Body of pancreas (tissue), 4 donors: Measurements from ENCODE around the gene BCL2L12. TPM values are rescaled to one million over a fixed set of nuclear protein-coding genes. Genes with fewer than 3 reads are reported as not detected.
"Not testable (repeated sequence)": the region's sequence is repeated elsewhere in the genome, so short reads cannot be mapped to it uniquely, and the experiment has no call there.

Source experiments
- ATAC-seq: fragments of 150-250 bp; one replicate; pipeline ENCODE4 v1.9.1; 2016
- DNase-seq, 4 donors: peaks; one replicate each; pipeline ENCODE4 v3.0.0-alpha.2; 2019
- H3K27ac ChIP-seq, 4 donors: fragments of 200-600 bp; sonication (generic); 1 replicate in 3 of 4; 2 replicates in 1 of 4; pipeline versions ENCODE4 v1.5.1 to v1.6.1; 2016 to 2019; ENCODE audit warnings: mild to moderate bottlenecking in 1 of 4, mixed read lengths in 1 of 4, moderate library complexity in 1 of 4
- H3K27me3 ChIP-seq, 2 donors: fragments of 200-600 bp; sonication (generic); one replicate each; pipeline ENCODE4 v1.6.0; 2016; ENCODE audit warnings: mild to moderate bottlenecking in 1 of 2
- H3K36me3 ChIP-seq, 2 donors: fragments of 200-600 bp; sonication (generic); replicated peaks in 1 of 2; 2 replicates each; pipeline ENCODE4 v1.5.1; 2016; ENCODE audit warnings: low read depth in 2 of 2; ENCODE audit not compliant: insufficient read depth in 1 of 2
- H3K4me1 ChIP-seq: fragments of 200-600 bp; sonication (generic); one replicate; pipeline ENCODE4 v1.6.0; 2016
- H3K4me3 ChIP-seq, 2 donors: fragments of 200-600 bp; sonication (generic); 1 replicate in 1 of 2; 2 replicates in 1 of 2; pipeline ENCODE4 v1.5.1; 2016 to 2019
- H3K9me3 ChIP-seq, 3 donors: fragments of 200-600 bp; sonication (generic); 1 replicate in 2 of 3; 2 replicates in 1 of 3; pipeline ENCODE4 v1.5.1; 2016
- CTCF ChIP-seq, 7 experiments: fragments of 450-650 bp in 4 of 7; fragments of 200-600 bp in 3 of 7; sonication (generic) in 3 of 7; IDR thresholded peaks; one replicate each; pipeline ENCODE4 v1.5.1; 2016 to 2019; ENCODE audit warnings: antibody characterized with exemption in 7 of 7
- POLR2A ChIP-seq, 3 donors: fragments of 450-650 bp; IDR thresholded peaks; one replicate each; pipeline ENCODE4 v1.6.1; 2016; ENCODE audit warnings: antibody characterized with exemption in 3 of 3, mild to moderate bottlenecking in 2 of 3
- WGBS, 2 donors: methylation state at CpG; one replicate each; pipeline ENCODE4 v1.1.5; 2017; 5-methylcytosine and 5-hydroxymethylcytosine counted together
- intact Hi-C: fragments of 100-400 bp; cut with DNase I; formaldehyde crosslinking; loops from one replicate; pipeline ENCODE4 v1.15.1; 2023
- microRNA-seq, 2 donors: library from miRNA; unstranded; fragments of <30 nt; microRNA quantifications; one replicate each; pipeline ENCODE4, GENCODE V29; 2016; ENCODE audit warnings: borderline number of aligned reads in 2 of 2, borderline replicate concordance in 2 of 2
- small RNA-seq: library from RNA; depleted of rRNA; stranded (forward); fragments of <200 nt; gene quantifications from one replicate; pipeline ENCODE3, GENCODE V24; 2016
- total RNA-seq, 2 donors: library from RNA; depleted of rRNA; stranded (reverse); fragments of >200 nt; gene quantifications; one replicate each; pipeline ENCODE4 v1.1.0, GENCODE V29; 2016

The BCL2L12 gene
- total RNA-seq, 2 donors from 2014 or later: 3.6 to 5.6 TPM

GRCh38 chr19:49713236-49713845 lies 47.6 kb downstream of the BCL2L12 start:
- Histone ChIP-seq H3K27me3 (no peaks in the 10 kb centered on the region), H3K9me3 (no peaks in the 10 kb centered on the region), H3K36me3 (no peaks in the 10 kb centered on the region), H3K4me1 (no peaks in the 10 kb centered on the region), H3K27ac (no peak overlapping the region), H3K4me3 (no peak overlapping the region)
- ATAC-seq (no peak), DNase-seq (no peak)
- intact Hi-C loops: no loop called here
- TF ChIP-seq POLR2A (IDR thresholded peaks at IDR 0.05): no peak
- no peak for TF ChIP-seq CTCF (IDR thresholded peaks at IDR 0.05)
- WGBS, 2 donors: 51 to 100% methylated on average over 1 to 8 of the region's 8 CpGs

DNA sequence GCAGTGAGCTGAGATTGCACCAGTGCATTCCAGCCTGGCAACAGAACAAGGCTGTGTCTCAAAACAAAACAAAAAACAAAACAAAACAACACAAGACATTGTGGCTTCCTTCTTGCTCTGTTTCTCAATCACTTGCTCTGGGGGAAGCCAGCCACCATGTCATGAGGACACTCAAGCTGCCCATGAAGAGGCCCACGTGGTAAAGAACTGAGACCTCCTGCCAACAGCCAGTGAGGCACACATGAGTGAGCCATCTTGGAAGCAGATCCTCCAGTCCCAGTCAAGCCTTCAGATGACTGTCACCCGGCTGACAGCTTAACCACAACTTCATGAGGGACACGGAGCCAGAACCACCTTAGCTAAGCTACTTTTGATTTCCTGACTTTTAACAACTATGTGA lies 50.4 kb downstream of the BCL2L12 start:
- H3K4me3 ChIP-seq: no peak overlapping the region
- no peak for ATAC-seq
- no peaks in the 10 kb centered on the region for H3K9me3 ChIP-seq
- H3K27ac ChIP-seq: no peak overlapping the region
- intact Hi-C loops: no loop called here
- no peak for TF ChIP-seq CTCF (IDR thresholded peaks at IDR 0.05)
- TF ChIP-seq POLR2A (IDR thresholded peaks at IDR 0.05): no peak
- no peaks in the 10 kb centered on the region for H3K27me3 ChIP-seq
- no peak for DNase-seq
- H3K4me1 ChIP-seq: no peaks in the 10 kb centered on the region
- H3K36me3 ChIP-seq: no peaks in the 10 kb centered on the region
- WGBS, 2 donors: 72 to 74% methylated on average over 3 of the region's 3 CpGs

DNA sequence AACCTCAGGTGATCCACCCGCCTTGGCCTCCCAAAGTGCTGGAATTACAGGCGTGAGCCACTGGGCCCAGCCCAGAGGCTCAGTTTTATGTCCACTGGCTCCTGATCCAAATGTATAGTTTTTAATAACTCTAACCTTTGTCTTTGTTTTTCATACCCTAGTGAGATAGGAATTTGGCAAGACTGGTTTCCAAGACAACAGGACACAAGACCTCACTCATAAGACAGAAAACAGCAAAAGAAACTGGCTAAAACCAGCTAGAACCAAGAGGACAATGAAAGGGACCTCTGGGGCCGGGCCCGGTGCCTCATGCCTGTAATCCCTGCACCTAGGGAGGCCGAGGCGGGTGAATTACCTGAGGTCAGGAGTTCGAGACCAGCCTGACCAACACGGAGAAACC lies 52.8 kb downstream of the BCL2L12 start:
- Histone ChIP-seq H3K4me3 (no peak overlapping the region), H3K27me3 (no peaks in the 10 kb centered on the region), H3K9me3 (no peaks in the 10 kb centered on the region), H3K4me1 (no peaks in the 10 kb centered on the region), H3K36me3 (no peaks in the 10 kb centered on the region), H3K27ac (no peak overlapping the region)
- 92 to 94% methylated on average over 5 to 8 of the region's 8 CpGs for WGBS, 2 donors
- ATAC-seq (no peak), DNase-seq (no peak)
- TF ChIP-seq CTCF (IDR thresholded peaks at IDR 0.05): no peak
- no peak for TF ChIP-seq POLR2A (IDR thresholded peaks at IDR 0.05)
- intact Hi-C loops: no loop called here

GRCh38 chr19:49718991-49719390 lies 53.3 kb downstream of the BCL2L12 start:
- H3K36me3 ChIP-seq: no peaks in the 10 kb centered on the region
- TF ChIP-seq POLR2A (IDR thresholded peaks at IDR 0.05): no peak
- TF ChIP-seq CTCF (IDR thresholded peaks at IDR 0.05): no peak
- no peaks in the 10 kb centered on the region for H3K9me3 ChIP-seq
- H3K27ac ChIP-seq: no peak overlapping the region
- no peaks in the 10 kb centered on the region for H3K4me1 ChIP-seq
- H3K27me3 ChIP-seq: no peaks in the 10 kb centered on the region
- ATAC-seq: no peak
- no peak for DNase-seq
- intact Hi-C loops: no loop called here
- 78 to 80% methylated on average over 6 of the region's 6 CpGs for WGBS, 2 donors
- H3K4me3 ChIP-seq: no peak overlapping the region

GRCh38 chr19:49719420-49719819 lies 53.7 kb downstream of the BCL2L12 start:
- ATAC-seq, H3K9me3 ChIP-seq, intact Hi-C loops, DNase-seq, H3K4me1 ChIP-seq, H3K36me3 ChIP-seq, H3K27ac ChIP-seq, H3K4me3 ChIP-seq, H3K27me3 ChIP-seq: not testable (repeated sequence)
- WGBS, 2 donors: 70 to 74% methylated on average over 18 to 22 of the region's 22 CpGs

Small RNA genes within 50 kb of the gene (microRNA-seq; reads per million reads assigned to microRNA genes)
- gene MIR5088: 0 reads per million in 2 donors

Small RNA genes within 50 kb of the gene (small RNA-seq; reads per million reads assigned to genes)
- gene MIR5088: 0.70 reads per million, percentile 15 among the genes with 10 or more reads in this experiment

Other genes starting within 250 kb of the BCL2L12 start
- not detected for gene PTH2, start 242.5 kb upstream of the BCL2L12 start, total RNA-seq
- not detected for gene GFY, start 240.5 kb upstream of the BCL2L12 start, total RNA-seq
- gene SLC17A7, start 224.4 kb upstream of the BCL2L12 start, total RNA-seq: under 1 TPM in 1 of 2 donors, not detected in 1; 0.26 TPM
- gene PIH1D1, start 214.1 kb upstream of the BCL2L12 start, total RNA-seq: 10 to 100 TPM; 57.0 to 63.3 TPM
- 10 to 100 TPM; 25.9 to 38.9 TPM for gene ALDH16A1, start 212.7 kb upstream of the BCL2L12 start, total RNA-seq
- under 1 TPM; 0.52 to 0.66 TPM for gene FLT3LG, start 191.7 kb upstream of the BCL2L12 start, total RNA-seq
- 1,000 to 10,000 TPM; 1,758 to 2,456 TPM for gene RPL13A, start 178.3 kb upstream of the BCL2L12 start, total RNA-seq
- 1,000 to 10,000 TPM; 1,400 to 1,772 TPM for gene RPS11, start 169.5 kb upstream of the BCL2L12 start, total RNA-seq
- gene FCGRT, start 153.3 kb upstream of the BCL2L12 start, total RNA-seq: 100 to 1,000 TPM; 117 to 121 TPM
- gene RCN3, start 137.9 kb upstream of the BCL2L12 start, total RNA-seq: 10 to 100 TPM; 11.9 to 39.9 TPM
- gene NOSIP, start 85.4 kb upstream of the BCL2L12 start, total RNA-seq: 10 to 100 TPM; 50.6 to 73.2 TPM
- gene PRRG2, start 84.6 kb upstream of the BCL2L12 start, total RNA-seq: 1 to 10 TPM; 2.6 to 4.9 TPM
- gene PRR12, start 74.8 kb upstream of the BCL2L12 start, total RNA-seq: 10 to 100 TPM in 1 of 2 donors, 1 to 10 TPM in 1; 8.0 to 23.4 TPM
- gene RRAS, start 25.8 kb upstream of the BCL2L12 start, total RNA-seq: 10 to 100 TPM; 10.9 to 17.9 TPM
- 10 to 100 TPM; 16.1 to 36.6 TPM for gene SCAF1, start 23.7 kb upstream of the BCL2L12 start, total RNA-seq
- gene IRF3, start 76 bp upstream of the BCL2L12 start, total RNA-seq: 100 to 1,000 TPM in 1 of 2 donors, 10 to 100 TPM in 1; 46.7 to 134 TPM
- 10 to 100 TPM; 45.4 to 71.2 TPM for gene PRMT1, start 11.3 kb downstream of the BCL2L12 start, total RNA-seq
- 1 to 10 TPM in 1 of 2 donors, not detected in 1; 1.6 TPM for gene ADM5, start 23.7 kb downstream of the BCL2L12 start, total RNA-seq
- 1 to 10 TPM in 1 of 2 donors, under 1 TPM in 1; 0.66 to 3.4 TPM for gene CPT1C, start 25.2 kb downstream of the BCL2L12 start, total RNA-seq
- under 1 TPM in 1 of 2 donors, not detected in 1; 0.52 TPM for gene TSKS, start 97.4 kb downstream of the BCL2L12 start, total RNA-seq
- 10 to 100 TPM; 43.5 to 45.9 TPM for gene AP2A1, start 101.1 kb downstream of the BCL2L12 start, total RNA-seq
- gene FUZ, start 147.4 kb downstream of the BCL2L12 start, total RNA-seq: 10 to 100 TPM in 1 of 2 donors, 1 to 10 TPM in 1; 8.9 to 24.1 TPM
- gene MED25, start 152.4 kb downstream of the BCL2L12 start, total RNA-seq: 10 to 100 TPM; 15.8 to 16.9 TPM
- gene PTOV1, start 185.2 kb downstream of the BCL2L12 start, total RNA-seq: 10 to 100 TPM; 69.0 to 70.2 TPM
- 100 to 1,000 TPM in 1 of 2 donors, 10 to 100 TPM in 1; 59.7 to 122 TPM for gene PNKP, start 201.6 kb downstream of the BCL2L12 start, total RNA-seq
- 10 to 100 TPM in 1 of 2 donors, 1 to 10 TPM in 1; 7.5 to 20.1 TPM for gene AKT1S1, start 211.4 kb downstream of the BCL2L12 start, total RNA-seq
- 10 to 100 TPM; 25.9 to 37.6 TPM for gene TBC1D17, start 211.8 kb downstream of the BCL2L12 start, total RNA-seq
- gene IL4I1, start 231.0 kb downstream of the BCL2L12 start, total RNA-seq: under 1 TPM in 1 of 2 donors, not detected in 1; 0.52 TPM